Measurements from ENCODE around the gene ADISSP. TPM values are rescaled to one million over a fixed set of nuclear protein-coding genes. Genes with fewer than 3 reads are reported as not detected.

ADISSP gene
- total and polyA plus RNA-seq, 2 of the 13 experiments (the other 11 are each of a cell fraction or from before 2014, with no cell fraction given), result 38.3 to 90.6 TPM

GRCh38 chr20:3739926-3740451, 27.6 kb downstream of the ADISSP start (continued):
- TF ChIP-seq HMG20A (CRISPR knock-in tag; IDR thresholded peaks at IDR 0.05; ENCODE audit: borderline replicate concordance), result no peak
- TF ChIP-seq GATAD2A (CRISPR knock-in tag; IDR thresholded peaks at IDR 0.05), result no peak
- peak; percentile 85 for TF ChIP-seq ZNF263 (CRISPR knock-in tag; IDR thresholded peaks at IDR 0.05)
- TF ChIP-seq MEIS1 (CRISPR knock-in tag; IDR thresholded peaks at IDR 0.05; ENCODE audit: borderline replicate concordance), result peak; percentile 35; the same call in 1 of the 2 replicates
- TF ChIP-seq NRL (CRISPR knock-in tag; IDR thresholded peaks at IDR 0.05; ENCODE audit: borderline replicate concordance), result no peak
- no peak; the same call in 1 of the 2 replicates for TF ChIP-seq EED (CRISPR knock-in tag; IDR thresholded peaks at IDR 0.05)
- no peak for TF ChIP-seq PBX2 (CRISPR knock-in tag; IDR thresholded peaks at IDR 0.05)
- TF ChIP-seq AGO1 (IDR thresholded peaks at IDR 0.05; ENCODE audit: low read depth, low read length, poor library complexity, severe bottlenecking), result no peak
- no peak for TF ChIP-seq PAX8 (CRISPR knock-in tag; IDR thresholded peaks at IDR 0.05; ENCODE audit: borderline replicate concordance)
- no peak for TF ChIP-seq SMAD9 (CRISPR knock-in tag; IDR thresholded peaks at IDR 0.05)
- TF ChIP-seq ATF3 (CRISPR knock-in tag; IDR thresholded peaks at IDR 0.05), result no peak
- no peak for TF ChIP-seq POLR2AphosphoS5 (IDR thresholded peaks at IDR 0.05; ENCODE audit: low read depth, low read length)
- TF ChIP-seq GPN1 (CRISPR knock-in tag; IDR thresholded peaks at IDR 0.05; ENCODE audit: borderline replicate concordance), result no peak
- no peak for TF ChIP-seq TEF (CRISPR knock-in tag; IDR thresholded peaks at IDR 0.05)
- TF ChIP-seq ZNF136 (CRISPR knock-in tag; IDR thresholded peaks at IDR 0.05; ENCODE audit: low read depth), result no peak
- TF ChIP-seq ZBTB20 (CRISPR knock-in tag; IDR thresholded peaks at IDR 0.05; ENCODE audit: borderline replicate concordance, low read depth), result no peak
- TF ChIP-seq ZNF282 (IDR thresholded peaks at IDR 0.05; ENCODE audit: partially characterized antibody), result no peak
- 0 out of 2 replicates have a peak, but pooled peaks have one; percentile 13 for TF ChIP-seq ZNF138 (CRISPR knock-in tag; IDR thresholded peaks at IDR 0.05; ENCODE audit: low read depth)
- TF ChIP-seq PREB (CRISPR knock-in tag; IDR thresholded peaks at IDR 0.05), result no peak
- TF ChIP-seq SMARCC2 (IDR thresholded peaks at IDR 0.05), result no peak
- no peak for TF ChIP-seq ZNF503 (CRISPR knock-in tag; IDR thresholded peaks at IDR 0.05)
- TF ChIP-seq ZNF143 (CRISPR knock-in tag; IDR thresholded peaks at IDR 0.05), result peak; percentile 4; the same call in 1 of the 2 replicates
- TF ChIP-seq FIP1L1 (IDR thresholded peaks at IDR 0.05; ENCODE audit: borderline replicate concordance, insufficient read depth, low read depth, low read length), result no peak
- TF ChIP-seq IRX3 (CRISPR knock-in tag; IDR thresholded peaks at IDR 0.05; ENCODE audit: borderline replicate concordance, low read depth), result no peak
- 0 out of 2 replicates have a peak, but pooled peaks have one; percentile 61 for TF ChIP-seq HNRNPL (IDR thresholded peaks at IDR 0.05; ENCODE audit: low read depth, low read length)

Data from HepG2 (cell line).